ENCODE results near the gene SPOCK1. TPM values are rescaled to one million over a fixed set of nuclear protein-coding genes. Genes with fewer than 3 reads are reported as not detected.

SPOCK1 gene
- total and polyA plus RNA-seq, 2 experiments from 2014 or later: 8.2 to 10.5 TPM

- no peaks in the 10 kb centered on the region for H3K27me3 ChIP-seq (ENCODE audit: insufficient read depth)
- peaks cover 31% of the 10 kb centered on the region for H3K4me1 ChIP-seq (ENCODE audit: insufficient read depth)
- Mint-ChIP-seq H3K36me3 (ENCODE audit: low read depth) (peaks cover 4% of the 10 kb centered on the region; the same call in 2 of the 3 replicates), H3K4me1 (peaks cover 62% of the 10 kb centered on the region), H3K27me3 (ENCODE audit: insufficient read depth, low read depth, poor library complexity) (peaks cover 4% of the 10 kb centered on the region), H3K4me3 (no peak overlapping the region), H3K27ac (no peak overlapping the region; the same call in 1 of the 2 replicates), H3K9me3 (no peaks in the 10 kb centered on the region; the same call in 1 of the 3 replicates)
- peaks cover 10% of the 10 kb centered on the region; the same call in 1 of the 2 replicates for H3K9me2 ChIP-seq (ENCODE audit: insufficient read depth)
- no peak overlapping the region for H3K4me3 ChIP-seq
- TF ChIP-seq EZH2phosphoT487 (IDR thresholded peaks at IDR 0.05; ENCODE audit: unreplicated experiment) (no peak), JUNB (IDR thresholded peaks at IDR 0.05; ENCODE audit: unreplicated experiment) (no peak), CREB1 (CRISPR knock-in tag; IDR thresholded peaks at IDR 0.05; ENCODE audit: low read depth) (no peak), NANOG (IDR thresholded peaks at IDR 0.05; ENCODE audit: borderline replicate concordance) (no peak), ZNF114 (CRISPR knock-in tag; IDR thresholded peaks at IDR 0.05) (no peak)
- H4K20me1 ChIP-seq (replicated peaks; ENCODE audit: insufficient read depth): no peaks in the 10 kb centered on the region
- no peaks in the 10 kb centered on the region for H3K79me2 ChIP-seq (replicated peaks; ENCODE audit: insufficient read depth)
- H3F3A ChIP-seq (replicated peaks; ENCODE audit: low read depth): no peaks in the 10 kb centered on the region
- H3K4me2 ChIP-seq: no peak overlapping the region
- no peak for ATAC-seq
- no peak overlapping the region for H3K27ac ChIP-seq (ENCODE audit: low read depth)
- H3K36me3 ChIP-seq (ENCODE audit: insufficient read depth): no peaks in the 10 kb centered on the region
- H2AFZ ChIP-seq: no peak overlapping the region
- no peak for DNase-seq (ENCODE audit: low spot score)
Measured at GRCh38 chr5:137035480-137035878, 463.6 kb downstream of the SPOCK1 start.

- no peak overlapping the region for H3K4me3 ChIP-seq
- no peaks in the 10 kb centered on the region for H3F3A ChIP-seq (replicated peaks; ENCODE audit: low read depth)
- H3K9me2 ChIP-seq (ENCODE audit: insufficient read depth): peaks cover 7% of the 10 kb centered on the region; the same call in 1 of the 2 replicates
- no peaks in the 10 kb centered on the region for H3K79me2 ChIP-seq (replicated peaks; ENCODE audit: insufficient read depth)
- peaks cover 4% of the 10 kb centered on the region; the same call in 2 of the 3 replicates for H3K36me3 Mint-ChIP-seq (ENCODE audit: low read depth)
- H3K4me1 Mint-ChIP-seq: peaks cover 59% of the 10 kb centered on the region
- no peaks in the 10 kb centered on the region for H4K20me1 ChIP-seq (replicated peaks; ENCODE audit: insufficient read depth)
- H3K27me3 Mint-ChIP-seq (ENCODE audit: insufficient read depth, low read depth, poor library complexity): peaks cover 4% of the 10 kb centered on the region
- H2AFZ ChIP-seq: no peak overlapping the region
- no peaks in the 10 kb centered on the region for H3K36me3 ChIP-seq (ENCODE audit: insufficient read depth)
- no peak overlapping the region for H3K27ac ChIP-seq (ENCODE audit: low read depth)
- H3K4me2 ChIP-seq: no peak overlapping the region
- no peaks in the 10 kb centered on the region for H3K27me3 ChIP-seq (ENCODE audit: insufficient read depth)
- DNase-seq (ENCODE audit: low spot score) (no peak), ATAC-seq (no peak)
- H3K9me3 Mint-ChIP-seq: no peaks in the 10 kb centered on the region; the same call in 1 of the 3 replicates
- peaks cover 31% of the 10 kb centered on the region for H3K4me1 ChIP-seq (ENCODE audit: insufficient read depth)
- H3K4me3 Mint-ChIP-seq: no peak overlapping the region
- no peak overlapping the region; the same call in 1 of the 2 replicates for H3K27ac Mint-ChIP-seq
- no peak for TF ChIP-seq EZH2 (IDR thresholded peaks at IDR 0.05; ENCODE audit: low read depth, unreplicated experiment)
- TF ChIP-seq ZNF114 (CRISPR knock-in tag; IDR thresholded peaks at IDR 0.05): no peak
- no peak for TF ChIP-seq JUNB (IDR thresholded peaks at IDR 0.05; ENCODE audit: unreplicated experiment)
- TF ChIP-seq ZNF331 (CRISPR knock-in tag; IDR thresholded peaks at IDR 0.05; ENCODE audit: low read depth): no peak
- no peak for TF ChIP-seq NANOG (IDR thresholded peaks at IDR 0.05; ENCODE audit: borderline replicate concordance)
- no peak for TF ChIP-seq STAT1 (IDR thresholded peaks at IDR 0.05; ENCODE audit: unreplicated experiment)
- no peak for TF ChIP-seq REST (IDR thresholded peaks at IDR 0.05; ENCODE audit: unreplicated experiment)
- no peak for TF ChIP-seq ETS1 (IDR thresholded peaks at IDR 0.05)
- TF ChIP-seq POLR2AphosphoS5 (IDR thresholded peaks at IDR 0.05; ENCODE audit: low read depth): no peak
- TF ChIP-seq CTCF (conservative IDR thresholded peaks at IDR 0.05; ENCODE audit: low read depth in 2 of 2): no peak
- TF ChIP-seq EZH2phosphoT487 (IDR thresholded peaks at IDR 0.05; ENCODE audit: unreplicated experiment): no peak
- no peak for TF ChIP-seq CREB1 (CRISPR knock-in tag; IDR thresholded peaks at IDR 0.05; ENCODE audit: low read depth)
Measured at GRCh38 chr5:137034764-137035479, 464.2 kb downstream of the SPOCK1 start.

Measured in GM23338 (cell line).